CD4-positive, alpha-beta T cell treated with Interleukin-2 at 100 ng/mL for 4 hours (primary cell): Measurements from ENCODE around the gene LTC4S.

Experiments used
- DNase-seq: peaks from one replicate; pipeline ENCODE4 v3.0.0-alpha.2; 2020; ENCODE audit warnings: low spot score

LTC4S gene

GRCh38 chr5:179795863-179796833 lies 2.4 kb downstream of the LTC4S start:
- peak; percentile 67 for DNase-seq

GRCh38 chr5:179796877-179797608 lies 3.3 kb downstream of the LTC4S start:
- no peak for DNase-seq

- no peak for DNase-seq
Observed at GRCh38 chr5:179797741-179798140, 4.0 kb downstream of the LTC4S start.

GRCh38 chr5:179798144-179798770 lies 4.5 kb downstream of the LTC4S start:
- no peak for DNase-seq

GRCh38 chr5:179798771-179799643 lies 5.2 kb downstream of the LTC4S start:
- DNase-seq = no peak

- DNase-seq = no peak
Observed at GRCh38 chr5:179799644-179799973, 5.8 kb downstream of the LTC4S start.

- DNase-seq = no peak
Observed at GRCh38 chr5:179800071-179800695, 6.4 kb downstream of the LTC4S start.

GRCh38 chr5:179800696-179801201 lies 7.0 kb downstream of the LTC4S start:
- no peak for DNase-seq

- peak; percentile 86 for DNase-seq
Observed at GRCh38 chr5:179801304-179802206, 7.8 kb downstream of the LTC4S start.

- no peak for DNase-seq
Observed at GRCh38 chr5:179802207-179802883, 8.6 kb downstream of the LTC4S start.

- no peak for DNase-seq
Observed at GRCh38 chr5:179802950-179803562, 9.3 kb downstream of the LTC4S start.

- no peak for DNase-seq
Observed at GRCh38 chr5:179803651-179804554, 10.1 kb downstream of the LTC4S start.

- no peak for DNase-seq
Observed at GRCh38 chr5:179804555-179804947, 10.8 kb downstream of the LTC4S start.

- DNase-seq = no peak
Observed at GRCh38 chr5:179805070-179805528, 11.3 kb downstream of the LTC4S start.

- peak; percentile 22 for DNase-seq
Observed at GRCh38 chr5:179805529-179806249, 11.9 kb downstream of the LTC4S start.

- peak; percentile 64 for DNase-seq
Observed at GRCh38 chr5:179806250-179807048, 12.7 kb downstream of the LTC4S start, which contains the start of gene MGAT4B. Gene MGAT4B (minus strand): TSS chr5:179806866. CDS start chr5:179806583, 283 bp downstream.
